Liver (tissue), 9 donors: ENCODE data around the gene FBXL13. TPM values are rescaled to one million over a fixed set of nuclear protein-coding genes. Genes with fewer than 3 reads are reported as not detected.
A peak's percentile ranks its signal among the peaks of the same experiment; 100 is the strongest.

Experiments used
- DNase-seq: peaks from one replicate; pipeline ENCODE4 v3.0.0-alpha.2; 2017; ENCODE audit warnings: low spot score
- H3K27ac ChIP-seq, 2 donors: one replicate each; pipeline ENCODE4 v1.7.0; 2013; ENCODE audit warnings: inconsistent platforms in 2 of 2, low read length in 2 of 2, control low read depth in 1 of 2, low read depth in 1 of 2, mild to moderate bottlenecking in 1 of 2
- H3K27me3 ChIP-seq, 4 donors: one replicate each; pipeline versions ENCODE4 v1.6.1 to v1.7.0; 2013; ENCODE audit warnings: low read length in 3 of 4, inconsistent platforms in 1 of 4, mild to moderate bottlenecking in 1 of 4, moderate library complexity in 1 of 4; ENCODE audit not compliant: control insufficient read depth in 4 of 4, insufficient read depth in 4 of 4
- H3K36me3 ChIP-seq, 4 donors: one replicate each; pipeline versions ENCODE4 v1.6.1 to v1.7.0; 2013; ENCODE audit warnings: low read length in 3 of 4, mild to moderate bottlenecking in 3 of 4, low read depth in 1 of 4, moderate library complexity in 1 of 4; ENCODE audit not compliant: control insufficient read depth in 4 of 4, insufficient read depth in 3 of 4
- H3K4me1 ChIP-seq, 4 donors: one replicate each; pipeline versions ENCODE4 v1.6.1 to v1.7.0; 2013; ENCODE audit warnings: low read length in 3 of 4, mild to moderate bottlenecking in 3 of 4, moderate library complexity in 1 of 4; ENCODE audit not compliant: control insufficient read depth in 4 of 4, insufficient read depth in 4 of 4
- H3K4me3 ChIP-seq, 3 donors: one replicate each; pipeline versions ENCODE4 v1.6.1 to v1.7.0; 2013; ENCODE audit warnings: low read length in 3 of 3, control low read depth in 1 of 3, low read depth in 1 of 3, mild to moderate bottlenecking in 1 of 3
- H3K9ac ChIP-seq, 2 donors: one replicate each; pipeline ENCODE4 v1.7.0; 2013; ENCODE audit warnings: low read length in 2 of 2, mild to moderate bottlenecking in 2 of 2, moderate library complexity in 2 of 2, control low read depth in 1 of 2, low read depth in 1 of 2
- H3K9me3 ChIP-seq, 4 donors: one replicate each; pipeline versions ENCODE4 v1.6.1 to v1.7.0; 2013; ENCODE audit warnings: low read length in 3 of 4; ENCODE audit not compliant: control insufficient read depth in 4 of 4
- ATF3 ChIP-seq: IDR thresholded peaks from 2 replicates; pipeline ENCODE4 v1.6.1; 2016; ENCODE audit warnings: antibody characterized with exemption
- CTCF ChIP-seq: fragments of 150-350 bp; IDR thresholded peaks from 2 replicates; pipeline ENCODE4 v1.5.1; 2017; ENCODE audit warnings: improper control_type of control experiment, low read depth, low read length; ENCODE audit not compliant: missing input control
- EGR1 ChIP-seq, 2 donors: IDR thresholded peaks; 2 replicates each; pipeline ENCODE4 v1.6.1; 2016 to 2018; ENCODE audit warnings: antibody characterized with exemption in 2 of 2, low read depth in 2 of 2
- FOXA1 ChIP-seq: IDR thresholded peaks from 2 replicates; pipeline ENCODE4 v1.6.1; 2016; ENCODE audit warnings: antibody characterized with exemption
- FOXA2 ChIP-seq: IDR thresholded peaks from 2 replicates; pipeline ENCODE4 v1.6.1; 2016; ENCODE audit warnings: antibody characterized with exemption
- GABPA ChIP-seq, 2 donors: IDR thresholded peaks in 1 of 2; conservative IDR thresholded peaks in 1 of 2; 2 replicates each; pipeline ENCODE4 v1.6.1; 2016; ENCODE audit warnings: antibody characterized with exemption in 2 of 2, mild to moderate bottlenecking in 1 of 2, moderate library complexity in 1 of 2
- HNF4A ChIP-seq, 2 donors: conservative IDR thresholded peaks; 2 replicates each; pipeline ENCODE4 v1.6.1; 2016; ENCODE audit warnings: antibody characterized with exemption in 2 of 2, mild to moderate bottlenecking in 2 of 2
- HNF4G ChIP-seq: IDR thresholded peaks from 2 replicates; pipeline ENCODE4 v1.6.1; 2016; ENCODE audit warnings: antibody characterized with exemption
- JUND ChIP-seq, 2 donors: IDR thresholded peaks; 2 replicates each; pipeline ENCODE4 v1.6.1; 2016; ENCODE audit warnings: antibody characterized with exemption in 2 of 2
- NR2F2 ChIP-seq: IDR thresholded peaks from 2 replicates; pipeline ENCODE4 v1.6.1; 2016; ENCODE audit warnings: antibody characterized with exemption
- RAD21 ChIP-seq, 2 donors: IDR thresholded peaks; 2 replicates each; pipeline ENCODE4 v1.6.1; 2016; ENCODE audit warnings: antibody characterized with exemption in 2 of 2, mild to moderate bottlenecking in 2 of 2
- REST ChIP-seq: IDR thresholded peaks from 2 replicates; pipeline ENCODE4 v1.6.1; 2016; ENCODE audit warnings: antibody characterized with exemption, mild to moderate bottlenecking
- RXRA ChIP-seq, 2 donors: IDR thresholded peaks; 2 replicates each; pipeline ENCODE4 v1.6.1; 2017 to 2018; ENCODE audit warnings: antibody characterized with exemption in 2 of 2, mild to moderate bottlenecking in 1 of 2
- SP1 ChIP-seq: IDR thresholded peaks from 2 replicates; pipeline ENCODE4 v1.6.1; 2018; ENCODE audit warnings: antibody characterized with exemption, mild to moderate bottlenecking
- TAF1 ChIP-seq: conservative IDR thresholded peaks from 2 replicates; pipeline ENCODE4 v1.6.1; 2016; ENCODE audit warnings: antibody characterized with exemption, mild to moderate bottlenecking
- YY1 ChIP-seq: IDR thresholded peaks from 2 replicates; pipeline ENCODE4 v1.6.1; 2016; ENCODE audit warnings: antibody characterized with exemption, mild to moderate bottlenecking
- WGBS: extraction: QIAGEN DNeasy Blood & Tissue Kit; methylation state at CpG from one replicate; pipeline ENCODE4 v1.1.7; 2013; 5-methylcytosine and 5-hydroxymethylcytosine counted together
- polyA plus RNA-seq, 2 donors: library from polyadenylated mRNA; stranded (reverse) in 1 of 2; unstranded in 1 of 2; fragments of 200-250 nt in 1 of 2; fragments of >200 nt in 1 of 2; fragmentation: Nextera tagmentation in 1 of 2; extraction: Ambion mirVana in 1 of 2; gene quantifications; one replicate each; pipeline versions ENCODE4 v1.2.1 to v1.2.3, GENCODE V29; 2013 to 2015
- total RNA-seq, 2 donors: library from RNA; depleted of rRNA; stranded (reverse); fragments of >200 nt; gene quantifications; one replicate each; pipeline ENCODE4 v1.2.3, GENCODE V29; 2014
- donor health status: healthy.
- donor health status: healthy.
- donor health status: healthy.
- donor health status: healthy.
- donor health status: healthy.

Gene FBXL13
- total and polyA plus RNA-seq, 4 donors, result 0.03 to 0.75 (median 0.70) TPM; not detected in 1

GRCh38 chr7:102821994-102822747 lies 252.4 kb downstream of the FBXL13 start:
- Histone ChIP-seq H3K9me3 (no peaks in the 10 kb centered on the region), H3K36me3 (peaks cover 0 to 9% (median 3%) of the 10 kb centered on the region in 4 donors), H3K4me1 (no peaks in the 10 kb centered on the region), H3K27ac (no peak overlapping the region), H3K9ac (no peak overlapping the region), H3K4me3 (no peak overlapping the region), H3K27me3 (no peaks in the 10 kb centered on the region)
- no peak for DNase-seq
- 95% methylated on average over 2 of the region's 2 CpGs for WGBS
- TF ChIP-seq HNF4G, result no peak
- no peak for TF ChIP-seq SP1
- no peak for TF ChIP-seq GABPA (IDR thresholded peaks at IDR 0.05 in 1 of 2, conservative IDR thresholded peaks at IDR 0.05 in 1 of 2)
- no peak for TF ChIP-seq FOXA1

- Histone ChIP-seq H3K9me3 (no peaks in the 10 kb centered on the region), H3K27me3 (no peaks in the 10 kb centered on the region), H3K4me3 (no peak overlapping the region), H3K9ac (no peak overlapping the region), H3K27ac (no peak overlapping the region), H3K36me3 (peaks cover 0 to 5% (median 2%) of the 10 kb centered on the region in 4 donors), H3K4me1 (no peaks in the 10 kb centered on the region)
- no peak for TF ChIP-seq HNF4G
- TF ChIP-seq HNF4A (conservative IDR thresholded peaks at IDR 0.05), result no peak
- TF ChIP-seq NR2F2, result peak; percentile 43
- DNase-seq, result no peak
- WGBS, result 64% methylated on average over 2 of the region's 2 CpGs
Observed at GRCh38 chr7:102819151-102819550, 255.4 kb downstream of the FBXL13 start.

- H3K27me3 ChIP-seq, result no peaks in the 10 kb centered on the region
- no peak overlapping the region for H3K27ac ChIP-seq
- H3K9ac ChIP-seq, result no peak overlapping the region
- no peaks in the 10 kb centered on the region for H3K9me3 ChIP-seq
- peaks cover under 1 to 10% (median 8%) of the 10 kb centered on the region in 4 donors for H3K4me1 ChIP-seq
- TF ChIP-seq TAF1 (no peak), EGR1 (IDR thresholded peaks at IDR 0.05; ENCODE audit: low read depth in 2 of 2) (no peak), HNF4A (conservative IDR thresholded peaks at IDR 0.05) (no peak), CTCF (no peak), RAD21 (IDR thresholded peaks at IDR 0.05) (no peak), SP1 (no peak), FOXA2 (no peak), RXRA (IDR thresholded peaks at IDR 0.05) (no peak), ATF3 (no peak), NR2F2 (no peak), REST (no peak), YY1 (no peak), HNF4G (no peak), JUND (IDR thresholded peaks at IDR 0.05) (no peak)
- DNase-seq, result no peak
- H3K4me3 ChIP-seq, result no peak overlapping the region
- 92% methylated on average over 4 of the region's 4 CpGs for WGBS
- peaks cover 0 to 5% (median 2%) of the 10 kb centered on the region in 4 donors for H3K36me3 ChIP-seq
Observed at GRCh38 chr7:102817616-102818573, 256.7 kb downstream of the FBXL13 start.
